HepG2 (cell line): ENCODE results near the gene GLIS1. TPM values are rescaled to one million over a fixed set of nuclear protein-coding genes. Genes with fewer than 3 reads are reported as not detected.

Experiments used
- ATAC-seq: fragments of 200-7000 bp; cut with Tn5 transposase; 3 replicates; pipeline ENCODE4 v1.9.1; 2020; ENCODE audit warnings: mild to moderate bottlenecking, moderate library complexity
- BruUV-seq: library from RNA; stranded (reverse); fragments of 400-500 nt; replicated peaks from 2 replicates; lab custom pipeline; 2021; lab: Mats Ljungman, UMichigan
- CTCF ChIA-PET: fragments of 300-600 bp; formaldehyde crosslinking; extraction: SDS; loops from one replicate; lab custom pipeline; 2021; ENCODE audit warnings: low total read pairs, inconsistent platforms, low intra/inter-chr PET ratio; lab: Yijun Ruan, JAX
- POLR2A ChIA-PET: fragments of 350-600 bp; sonication (Branson Sonifier 250); formaldehyde crosslinking; loops from one replicate; lab custom pipeline; 2020; ENCODE audit warnings: antibody characterized with exemption, inconsistent platforms; lab: Yijun Ruan, JAX
- DNase-seq: peaks from one replicate; pipeline ENCODE4 v3.0.0-alpha.2; 2015; ENCODE audit warnings: low spot score
- FAIRE-seq: peaks from 3 replicates; lab custom pipeline; 2011; peaks lifted over from hg19 to GRCh38; lab: Jason Lieb, UNC
- H2AFZ ChIP-seq: one replicate; pipeline ENCODE4 v1.6.1; 2011; ENCODE audit warnings: low read length, inconsistent platforms
- H3K27ac ChIP-seq: fragments of 300-600 bp; 3 replicates; pipeline ENCODE4 v1.8.0; 2011; ENCODE audit warnings: mixed run types, mild to moderate bottlenecking, mixed read lengths, low read length, inconsistent platforms; ENCODE audit not compliant: insufficient read depth; ENCODE audit errors: extremely low read length
- H3K27me3 ChIP-seq, 2 experiments: fragments of 200-600 bp in 1 of 2; 2 replicates in 1 of 2; 3 replicates in 1 of 2; pipeline versions ENCODE4 v1.6.0 to v1.8.0; 2011; ENCODE audit warnings: low read length in 2 of 2, mild to moderate bottlenecking in 2 of 2, moderate library complexity in 2 of 2, inconsistent platforms in 1 of 2; ENCODE audit not compliant: insufficient read depth in 2 of 2, control insufficient read depth in 1 of 2
- H3K36me3 ChIP-seq, 2 experiments: fragments of 200-600 bp in 1 of 2; replicated peaks in 1 of 2; 2 replicates in 1 of 2; 3 replicates in 1 of 2; pipeline versions ENCODE4 v1.5.1 to v1.8.0; 2011; ENCODE audit warnings: low read length in 2 of 2, inconsistent platforms in 1 of 2; ENCODE audit not compliant: insufficient read depth in 2 of 2, control insufficient read depth in 1 of 2
- H3K4me1 ChIP-seq: 2 replicates; pipeline ENCODE4 v1.5.1; 2012; ENCODE audit warnings: low read length, inconsistent platforms; ENCODE audit not compliant: insufficient read depth
- H3K4me2 ChIP-seq: 2 replicates; pipeline ENCODE4 v1.6.0; 2011; ENCODE audit warnings: low read depth, low read length, inconsistent platforms
- H3K4me3 ChIP-seq, 3 experiments: fragments of 200-600 bp in 1 of 3; sonication (generic), shearing (Covaris generic) in 1 of 3; replicated peaks in 1 of 3; 2 replicates each; pipeline ENCODE4 v1.5.1; 2011 to 2016; ENCODE audit warnings: low read length in 3 of 3, inconsistent platforms in 2 of 3, low read depth in 2 of 3, mild to moderate bottlenecking in 2 of 3, control low read depth in 1 of 3, mixed read lengths in 1 of 3; ENCODE audit not compliant: insufficient read depth in 1 of 3
- H3K79me2 ChIP-seq: one replicate; pipeline ENCODE4 v1.6.1; 2011; ENCODE audit warnings: low read length, inconsistent platforms; ENCODE audit not compliant: insufficient read depth
- H3K9ac ChIP-seq: 2 replicates; pipeline ENCODE4 v1.6.0; 2011; ENCODE audit warnings: mild to moderate bottlenecking, low read depth, low read length, inconsistent platforms; ENCODE audit not compliant: insufficient read depth
- H3K9me3 ChIP-seq: 2 replicates; pipeline ENCODE4 v1.5.1; 2012; ENCODE audit warnings: mild to moderate bottlenecking, low read length
- H4K20me1 ChIP-seq: 2 replicates; pipeline ENCODE4 v1.6.0; 2011; ENCODE audit warnings: inconsistent platforms, mild to moderate bottlenecking, low read length, moderate library complexity; ENCODE audit not compliant: insufficient read depth
- PLSCR1 ChIP-seq: sonication (generic); formaldehyde crosslinking; IDR thresholded peaks from 2 replicates; pipeline ENCODE4 v1.5.0; 2020; ENCODE audit warnings: missing genetic modification reagents, mild to moderate bottlenecking, borderline replicate concordance
- PRDM15 ChIP-seq: sonication (generic); formaldehyde crosslinking; IDR thresholded peaks from 2 replicates; pipeline ENCODE4 v1.4.0; 2020; ENCODE audit warnings: missing genetic modification reagents
- SALL1 ChIP-seq: sonication (generic); formaldehyde crosslinking; IDR thresholded peaks from 2 replicates; pipeline ENCODE4 v1.8.0; 2022; ENCODE audit warnings: mild to moderate bottlenecking, missing genetic modification reagents
- SOX13 ChIP-seq, 3 experiments: fragments of 450-650 bp in 1 of 3; sonication (generic) in 1 of 3; formaldehyde crosslinking in 1 of 3; IDR thresholded peaks in 2 of 3; conservative IDR thresholded peaks in 1 of 3; 2 replicates each; pipeline versions ENCODE4 v1.5.0 to v1.6.1; 2016 to 2020; ENCODE audit warnings: antibody characterized with exemption in 1 of 3, mild to moderate bottlenecking in 1 of 3, missing compliant biosample characterization in 1 of 3, missing genetic modification reagents in 1 of 3, moderate library complexity in 1 of 3
- TBP ChIP-seq: sonication (generic); formaldehyde crosslinking; IDR thresholded peaks from 2 replicates; pipeline ENCODE4 v1.5.0; 2020; ENCODE audit warnings: missing genetic modification reagents
- ZBTB1 ChIP-seq: sonication (generic); formaldehyde crosslinking; IDR thresholded peaks from 2 replicates; pipeline ENCODE4 v1.4.0; 2020; ENCODE audit warnings: missing genetic modification reagents, borderline replicate concordance
- ZFY ChIP-seq: sonication (generic); formaldehyde crosslinking; IDR thresholded peaks from 2 replicates; pipeline ENCODE4 v1.4.0; 2020; ENCODE audit warnings: missing genetic modification reagents
- ZFYVE20 ChIP-seq: sonication (generic); formaldehyde crosslinking; IDR thresholded peaks from 2 replicates; pipeline ENCODE4 v1.8.0; 2023; ENCODE audit warnings: low read depth, mild to moderate bottlenecking, moderate library complexity, missing genetic modification reagents, borderline replicate concordance
- ZNF556 ChIP-seq: sonication (generic); formaldehyde crosslinking; IDR thresholded peaks from 2 replicates; pipeline ENCODE4 v1.4.0; 2020; ENCODE audit warnings: mild to moderate bottlenecking, missing genetic modification reagents, borderline replicate concordance
- ZNF577 ChIP-seq: sonication (generic); formaldehyde crosslinking; IDR thresholded peaks from 2 replicates; pipeline ENCODE4 v1.4.0; 2020; ENCODE audit warnings: mild to moderate bottlenecking, low read depth, missing genetic modification reagents, borderline replicate concordance
- ZNF720 ChIP-seq: sonication (generic); formaldehyde crosslinking; IDR thresholded peaks from 2 replicates; pipeline ENCODE4 v1.4.0; 2020; ENCODE audit warnings: missing genetic modification reagents
- ZNF800 ChIP-seq: sonication (generic); formaldehyde crosslinking; IDR thresholded peaks from 2 replicates; pipeline ENCODE4 v1.4.0; 2020; ENCODE audit warnings: missing genetic modification reagents
- WGBS: methylation state at CpG from one replicate; pipeline ENCODE4 v1.1.6; 2017; ENCODE audit warnings: low lambda C conversion rate; 5-methylcytosine and 5-hydroxymethylcytosine counted together
- in situ Hi-C: cut with HindIII; loops from 2 replicates; pipeline ENCODE4 v1.10.0; 2017; ENCODE audit warnings: low pct_unique_long_range_greater_than_20kb; ENCODE audit not compliant: extremely low pct_ligation_motif_present
- intact Hi-C: fragments of 100-400 bp; cut with micrococcal nuclease; formaldehyde crosslinking; loops from one replicate; pipeline ENCODE4 v1.10.0; 2022; ENCODE audit not compliant: unreplicated experiment
- polyA plus RNA-seq, 8 experiments: library from polyadenylated mRNA; depleted of rRNA in 3 of 8; stranded (reverse) in 7 of 8; unstranded in 1 of 8; fragments of >200 nt; fragmentation: Illumina TruSeq in 4 of 8; extraction: Trizol in 4 of 8; gene quantifications; 2 replicates each; pipeline versions ENCODE4 v1.2.1 to v1.2.3, GENCODE V29; 2011 to 2016; ENCODE audit warnings: low read depth in 4 of 8, missing spikeins in 1 of 8, mixed read lengths in 1 of 8; ENCODE audit not compliant: insufficient read depth in 1 of 8
- total RNA-seq, 5 experiments: library from RNA; depleted of rRNA; stranded (reverse); fragments of >200 nt; fragmentation: Illumina TruSeq; extraction: Trizol; gene quantifications; 2 replicates each; pipeline ENCODE4 v1.2.3, GENCODE V29; 2016; ENCODE audit warnings: low read depth in 1 of 5

GLIS1 gene
- total and polyA plus RNA-seq, 2 of the 13 experiments (the other 11 are each of a cell fraction or from before 2014, with no cell fraction given), result 0.03 TPM; not detected in 1

DNA sequence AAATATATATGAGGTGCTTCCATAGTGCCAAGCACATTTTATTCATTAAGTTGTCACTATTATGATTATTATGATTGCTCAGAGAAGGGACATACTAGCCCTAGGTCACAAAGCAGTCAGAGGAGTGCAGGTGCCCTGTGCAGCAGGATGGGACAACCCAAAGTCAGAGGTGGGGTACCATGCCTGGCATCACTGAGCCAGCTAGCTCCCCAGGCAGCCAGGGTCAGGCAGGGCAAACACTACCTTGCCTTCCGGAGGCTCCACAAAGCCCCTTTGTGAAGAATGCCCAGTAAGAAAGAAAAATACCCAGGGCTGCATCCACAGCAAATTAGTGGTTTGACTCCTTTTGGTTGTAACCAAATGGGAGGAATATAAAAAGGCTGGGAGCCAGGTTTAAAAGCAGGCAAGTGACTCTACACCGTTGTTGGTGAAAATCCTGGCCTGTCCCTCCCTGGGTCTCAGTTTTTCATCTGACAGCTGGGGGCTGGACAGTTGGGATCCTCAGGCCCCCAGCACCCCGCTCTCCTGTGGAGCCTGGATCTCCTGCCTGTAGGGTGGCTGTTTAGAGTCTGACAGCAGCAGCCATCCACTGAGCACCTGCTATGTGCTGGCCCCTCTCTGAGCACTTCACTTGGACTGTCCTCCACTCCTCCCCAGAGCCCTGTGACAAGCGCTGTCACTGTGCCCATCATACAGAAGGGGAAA, 98.8 kb downstream of the GLIS1 start:
- H4K20me1 ChIP-seq, result no peaks in the 10 kb centered on the region
- H2AFZ ChIP-seq, result no peak overlapping the region
- BruUV-seq, result no TSS peak
- ATAC-seq (no peak), FAIRE-seq (no peak), DNase-seq (no peak)
- H3K9me3 ChIP-seq, result no peaks in the 10 kb centered on the region
- POLR2A ChIA-PET, result no interaction called here
- 10% methylated on average over 2 of the region's 4 CpGs for WGBS
- no peaks in the 10 kb centered on the region for H3K79me2 ChIP-seq
- CTCF ChIA-PET, result no interaction called here
- no peak overlapping the region for H3K4me3 ChIP-seq
- in situ Hi-C loops, result no loop called here
- no peaks in the 10 kb centered on the region for H3K36me3 ChIP-seq
- H3K4me1 ChIP-seq, result no peaks in the 10 kb centered on the region
- intact Hi-C loops, result no loop called here
- no peak overlapping the region for H3K27ac ChIP-seq
- H3K9ac ChIP-seq, result no peak overlapping the region
- peaks cover 0 to 42% of the 10 kb centered on the region in 2 experiments; a peak in 3 of 5 replicates for H3K27me3 ChIP-seq
- H3K4me2 ChIP-seq, result no peak overlapping the region
- no peak for TF ChIP-seq PLSCR1
- TF ChIP-seq ZNF800 (CRISPR knock-in tag), result no peak
- TF ChIP-seq ZFY (CRISPR knock-in tag), result no peak
- TF ChIP-seq SOX13 (IDR thresholded peaks at IDR 0.05), result no peak
- TF ChIP-seq SOX13 (CRISPR knock-in tag; conservative IDR thresholded peaks at IDR 0.05 in 1 of 2, IDR thresholded peaks at IDR 0.05 in 1 of 2), result no peak
- TF ChIP-seq ZNF577 (CRISPR knock-in tag), result no peak
- TF ChIP-seq PRDM15, result no peak
- TF ChIP-seq ZNF556 (CRISPR knock-in tag), result no peak
- no peak for TF ChIP-seq ZBTB1 (CRISPR knock-in tag)
- no peak for TF ChIP-seq SALL1 (CRISPR knock-in tag)
- no peak for TF ChIP-seq ZNF720
- no peak for TF ChIP-seq ZFYVE20 (CRISPR knock-in tag)
- no peak for TF ChIP-seq TBP (CRISPR knock-in tag)
